ENCODE measurements around the gene MALRD1. TPM values are rescaled to one million over a fixed set of nuclear protein-coding genes. Genes with fewer than 3 reads are reported as not detected.

The MALRD1 gene
- total and polyA plus RNA-seq, 2 of the 8 experiments (the other 6 are each of a cell fraction or from before 2014, with no cell fraction given), result 0.32 to 0.35 TPM

- Histone ChIP-seq H3K27me3 (replicated peaks in 1 of 4; ENCODE audit: control insufficient read depth in 3 of 4, extremely low read depth in 1 of 4, insufficient read depth in 3 of 4, low read length in 3 of 4) (no peaks in the 10 kb centered on the region), H3K14ac (ENCODE audit: insufficient read length) (no peak overlapping the region), H3K56ac (replicated peaks; ENCODE audit: insufficient read length, low read depth, low read length) (no peak overlapping the region), H3K79me2 (ENCODE audit: control insufficient read depth in 1 of 2, insufficient read depth in 2 of 2, low read length in 2 of 2) (no peaks in the 10 kb centered on the region), H2BK5ac (ENCODE audit: low read depth, low read length) (no peak overlapping the region), H3K18ac (ENCODE audit: extremely low read depth, low read length) (no peak overlapping the region), H4K8ac (ENCODE audit: extremely low read depth, insufficient read depth, low read length) (no peak overlapping the region), H3K4ac (replicated peaks; ENCODE audit: insufficient read length, low read depth, low read length) (no peak overlapping the region), H2BK15ac (ENCODE audit: low read length) (no peak overlapping the region), H3K4me3 (ENCODE audit: extremely low read depth in 1 of 4, insufficient read depth in 2 of 4, low read depth in 3 of 4, low read length in 4 of 4) (no peak overlapping the region), H4K20me1 (replicated peaks in 1 of 2; ENCODE audit: control insufficient read depth in 1 of 2, insufficient read depth in 2 of 2, low read length in 2 of 2) (no peaks in the 10 kb centered on the region), H3K9ac (replicated peaks in 1 of 4; ENCODE audit: extremely low read depth in 1 of 4, low read depth in 3 of 4, low read length in 3 of 4) (no peak overlapping the region), H2BK20ac (ENCODE audit: low read length) (no peak overlapping the region), H3K36me3 (ENCODE audit: control insufficient read depth in 2 of 4, insufficient read depth in 4 of 4, low read length in 3 of 4) (no peaks in the 10 kb centered on the region), H3K4me2 (ENCODE audit: insufficient read depth in 1 of 2, low read depth in 2 of 2, low read length in 2 of 2) (no peak overlapping the region), H2BK12ac (ENCODE audit: low read depth, low read length) (no peak overlapping the region), H3K23me2 (ENCODE audit: low read depth, low read length) (no peaks in the 10 kb centered on the region), H3K27ac (ENCODE audit: low read depth, low read length) (no peak overlapping the region), H3K23ac (ENCODE audit: insufficient read length) (no peak overlapping the region), H3K9me3 (ENCODE audit: insufficient read depth in 2 of 2, low read depth in 1 of 2, low read length in 1 of 2) (no peaks in the 10 kb centered on the region), H4K91ac (replicated peaks; ENCODE audit: insufficient read length, low read length) (no peak overlapping the region), H2AFZ (ENCODE audit: low read length) (no peak overlapping the region), H3K79me1 (ENCODE audit: low read depth, low read length) (no peaks in the 10 kb centered on the region), H3K4me1 (replicated peaks in 1 of 4; ENCODE audit: control insufficient read depth in 3 of 4, insufficient read depth in 4 of 4, low read length in 3 of 4) (peaks cover 0 to under 1% (median 0%) of the 10 kb centered on the region in 4 experiments; a peak in 1 of 7 replicates), H2AK5ac (ENCODE audit: low read depth, low read length) (no peak overlapping the region), H4K5ac (ENCODE audit: insufficient read length, low read depth, low read length) (no peak overlapping the region), H2BK120ac (replicated peaks; ENCODE audit: low read depth, low read length) (no peak overlapping the region)
- no peak for FAIRE-seq
- ChIA-PET CTCF (ENCODE audit: partially characterized antibody) (interaction anchor here (1.0 kb wide), 1 partner anchor 9 kb away, joined by 3 read pairs; no protein-coding TSS in a partner anchor), POLR2A (ENCODE audit: partially characterized antibody) (no interaction called here)
- no peak for TF ChIP-seq JUN (IDR thresholded peaks at IDR 0.05; ENCODE audit: low read depth, low read length)
- no peak for TF ChIP-seq EGR1 (IDR thresholded peaks at IDR 0.05; ENCODE audit: borderline replicate concordance, low read depth, low read length)
- no peak for TF ChIP-seq POLR2AphosphoS5 (IDR thresholded peaks at IDR 0.05; ENCODE audit: low read depth, low read length)
- no peak for TF ChIP-seq SP2 (IDR thresholded peaks at IDR 0.05; ENCODE audit: low read length)
- no peak for TF ChIP-seq CREB1 (IDR thresholded peaks at IDR 0.05)
- no peak for TF ChIP-seq JUND (IDR thresholded peaks at IDR 0.05; ENCODE audit: low read length)
- 82% methylated on average over 3 of the region's 3 CpGs; no CpG with 5 or more reads in 1 of the 2 experiments for WGBS, 2 experiments (ENCODE audit: extremely low coverage in 1 of 2, insufficient coverage in 1 of 2, insufficient read length in 1 of 2, insufficient replicate concordance in 2 of 2, low coverage in 1 of 2, low lambda C conversion rate in 2 of 2, missing lambda C conversion rate in 1 of 2)
- no peak for DNase-seq (ENCODE audit: low read depth in 1 of 2, low spot score in 2 of 2)
Observed at GRCh38 chr10:19688344-19688743, 639.7 kb downstream of the MALRD1 start.
